ENCODE measurements around the gene IFT81.
A peak's percentile ranks its signal among the peaks of the same experiment; 100 is the strongest.
"Not testable (repeated sequence)": the region's sequence is repeated elsewhere in the genome, so short reads cannot be mapped to it uniquely, and the experiment has no call there.

Gene IFT81

GRCh38 chr12:110084314-110085015 is 39.7 kb upstream of the IFT81 start:
- no peak for TF ChIP-seq CTCF (IDR thresholded peaks at IDR 0.05; ENCODE audit: low read length, missing control alignments)
- DNase-seq (ENCODE audit: low read depth) = peak; percentile 17
- no peak overlapping the region for H3K4me3 ChIP-seq (replicated peaks; ENCODE audit: low read depth, low read length)

- DNase-seq (ENCODE audit: low read depth); H3K4me3 ChIP-seq (replicated peaks; ENCODE audit: low read depth, low read length): not testable (repeated sequence)
Measured at GRCh38 chr12:110088216-110088615, 35.9 kb upstream of the IFT81 start.

GRCh38 chr12:110088936-110089335 is 35.2 kb upstream of the IFT81 start:
- no peak for TF ChIP-seq CTCF (IDR thresholded peaks at IDR 0.05; ENCODE audit: low read length, missing control alignments)
- DNase-seq (ENCODE audit: low read depth) = no peak

GRCh38 chr12:110090266-110091135 is 33.7 kb upstream of the IFT81 start:
- TF ChIP-seq CTCF (IDR thresholded peaks at IDR 0.05; ENCODE audit: low read length, missing control alignments) = no peak
- H3K4me3 ChIP-seq (replicated peaks; ENCODE audit: low read depth, low read length) = no peak overlapping the region
- no peak for DNase-seq (ENCODE audit: low read depth)

More at GRCh38 chr12:110088936-110089335, 35.2 kb upstream of the IFT81 start:
- H3K4me3 ChIP-seq (replicated peaks; ENCODE audit: low read depth, low read length) = no peak overlapping the region

GRCh38 chr12:110091136-110091711 is 32.9 kb upstream of the IFT81 start:
- no peak for DNase-seq (ENCODE audit: low read depth)
- TF ChIP-seq CTCF (IDR thresholded peaks at IDR 0.05; ENCODE audit: low read length, missing control alignments) = no peak
- H3K4me3 ChIP-seq (replicated peaks; ENCODE audit: low read depth, low read length) = no peak overlapping the region

GRCh38 chr12:110093631-110094311 is 30.4 kb upstream of the IFT81 start:
- TF ChIP-seq CTCF (IDR thresholded peaks at IDR 0.05; ENCODE audit: low read length, missing control alignments) = no peak
- no peak for DNase-seq (ENCODE audit: low read depth)
- no peak overlapping the region for H3K4me3 ChIP-seq (replicated peaks; ENCODE audit: low read depth, low read length)
